Gastrocnemius medialis (tissue), 4 donors: ENCODE data around the gene HSPA8.

ENCODE experiments used
- POLR2A ChIP-seq, 2 donors: fragments of 450-650 bp; IDR thresholded peaks; one replicate each; pipeline ENCODE4 v1.6.1; 2017; ENCODE audit warnings: antibody characterized with exemption in 2 of 2, mild to moderate bottlenecking in 2 of 2, moderate library complexity in 2 of 2
- TF ChIP-seq, protein P1 (sequence below), 5 experiments: fragments of 450-650 bp in 3 of 5; fragments of 200-600 bp in 2 of 5; sonication (generic) in 2 of 5; IDR thresholded peaks in 4 of 5; conservative IDR thresholded peaks in 1 of 5; 1 replicate in 4 of 5; 2 replicates in 1 of 5; pipeline ENCODE4 v1.5.1; 2016 to 2019; ENCODE audit warnings: antibody characterized with exemption in 5 of 5, mild to moderate bottlenecking in 3 of 5, moderate library complexity in 3 of 5

GRCh38 chr11:123047947-123048293 lies 14.0 kb downstream of the HSPA8 start:
- no peak for TF ChIP-seq POLR2A (IDR thresholded peaks at IDR 0.05)
- TF ChIP-seq, protein P1, sequence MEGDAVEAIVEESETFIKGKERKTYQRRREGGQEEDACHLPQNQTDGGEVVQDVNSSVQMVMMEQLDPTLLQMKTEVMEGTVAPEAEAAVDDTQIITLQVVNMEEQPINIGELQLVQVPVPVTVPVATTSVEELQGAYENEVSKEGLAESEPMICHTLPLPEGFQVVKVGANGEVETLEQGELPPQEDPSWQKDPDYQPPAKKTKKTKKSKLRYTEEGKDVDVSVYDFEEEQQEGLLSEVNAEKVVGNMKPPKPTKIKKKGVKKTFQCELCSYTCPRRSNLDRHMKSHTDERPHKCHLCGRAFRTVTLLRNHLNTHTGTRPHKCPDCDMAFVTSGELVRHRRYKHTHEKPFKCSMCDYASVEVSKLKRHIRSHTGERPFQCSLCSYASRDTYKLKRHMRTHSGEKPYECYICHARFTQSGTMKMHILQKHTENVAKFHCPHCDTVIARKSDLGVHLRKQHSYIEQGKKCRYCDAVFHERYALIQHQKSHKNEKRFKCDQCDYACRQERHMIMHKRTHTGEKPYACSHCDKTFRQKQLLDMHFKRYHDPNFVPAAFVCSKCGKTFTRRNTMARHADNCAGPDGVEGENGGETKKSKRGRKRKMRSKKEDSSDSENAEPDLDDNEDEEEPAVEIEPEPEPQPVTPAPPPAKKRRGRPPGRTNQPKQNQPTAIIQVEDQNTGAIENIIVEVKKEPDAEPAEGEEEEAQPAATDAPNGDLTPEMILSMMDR (IDR thresholded peaks at IDR 0.05 in 4 of 5, conservative IDR thresholded peaks at IDR 0.05 in 1 of 5) = no peak
